Ovary (tissue), 9 donors: Measurements from ENCODE around the gene IKZF3. TPM values are rescaled to one million over a fixed set of nuclear protein-coding genes. Genes with fewer than 3 reads are reported as not detected.

Experiments
- DNase-seq, 5 donors: peaks; one replicate each; pipeline ENCODE4 v3.0.0-alpha.2; 2019 to 2020
- H3K27ac ChIP-seq, 2 donors: fragments of 200-600 bp; one replicate each; pipeline versions ENCODE4 v1.5.1 to v1.8.0; 2019 to 2022
- H3K27me3 ChIP-seq: fragments of 200-600 bp; one replicate; pipeline ENCODE4 v1.8.0; 2022
- H3K36me3 ChIP-seq: fragments of 200-600 bp; sonication (generic); one replicate; pipeline ENCODE4 v1.5.1; 2019
- H3K4me1 ChIP-seq: one replicate; pipeline ENCODE4 v1.8.1; 2013; ENCODE audit warnings: mild to moderate bottlenecking, moderate library complexity; ENCODE audit not compliant: insufficient read depth
- H3K4me3 ChIP-seq: fragments of 200-600 bp; sonication (generic); one replicate; pipeline ENCODE4 v1.5.1; 2017
- H3K9me3 ChIP-seq, 2 donors: fragments of 200-600 bp in 1 of 2; sonication (generic) in 1 of 2; one replicate each; pipeline versions ENCODE4 v1.5.1 to v1.8.1; 2013 to 2019; ENCODE audit warnings: mild to moderate bottlenecking in 1 of 2, moderate library complexity in 1 of 2
- EP300 ChIP-seq: sonication (generic); formaldehyde crosslinking; IDR thresholded peaks from one replicate; pipeline ENCODE4 v1.6.1; 2017; ENCODE audit warnings: antibody characterized with exemption
- POLR2A ChIP-seq: fragments of 450-650 bp; IDR thresholded peaks from one replicate; pipeline ENCODE4 v1.6.1; 2017; ENCODE audit warnings: antibody characterized with exemption, mild to moderate bottlenecking, moderate library complexity
- WGBS, 3 donors: extraction: QIAGEN DNeasy Blood & Tissue Kit in 1 of 3; methylation state at CpG; one replicate each; pipeline versions ENCODE4 v1.1.5 to v1.1.7; 2013 to 2017; 5-methylcytosine and 5-hydroxymethylcytosine counted together
- intact Hi-C, 4 donors: fragments of 100-400 bp; cut with DNase I; formaldehyde crosslinking; loops; one replicate each; pipeline versions ENCODE4 v1.11.0 to v1.15.1; 2022 to 2023
- polyA plus RNA-seq, 2 donors: library from polyadenylated mRNA; stranded (reverse); fragments of 200-250 nt in 1 of 2; fragments of 350-450 nt in 1 of 2; fragmentation: Illumina TruSeq in 1 of 2; extraction: RNeasy Lipid Tissue Mini Kit (QIAGEN cat#74804) in 1 of 2; gene quantifications; one replicate each; pipeline ENCODE4 v1.2.3, GENCODE V29; 2013 to 2014
- total RNA-seq, 7 donors: library from RNA; depleted of rRNA in 2 of 7; stranded (reverse); fragments of >200 nt in 2 of 7; fragmentation: NEBNext Ultra II Directional in 3 of 7; extraction: Animal tissue kit (Norgen Biotek cat#: 25700) in 3 of 7; gene quantifications; one replicate each; pipeline versions ENCODE4 v1.1.0 to v1.2.4, GENCODE V29; 2016 to 2023
- TF ChIP-seq, protein P1 (sequence below), 3 donors: fragments of 450-650 bp in 2 of 3; fragments of 200-600 bp in 1 of 3; IDR thresholded peaks; one replicate each; pipeline versions ENCODE4 v1.5.1 to v1.8.0; 2016 to 2022; ENCODE audit warnings: antibody characterized with exemption in 3 of 3, mild to moderate bottlenecking in 1 of 3
- donor health status: DM: no; HTN: no; CAD: no; lungs with moderate emphysema.
- donor health status: DM: no; HTN: no; CAD: no.
- donor health status: Bipolar disorder and iron deficiency.
- donor health status: DM: yes; HTN: yes; CAD: no.
- donor health status: DM: no; HTN: no; CAD: no.
- donor health status: DM: yes; HTN: yes; CAD: no.

The IKZF3 gene
- total and polyA plus RNA-seq, 9 donors, result 0.16 to 2.6 (median 0.62) TPM

DNA sequence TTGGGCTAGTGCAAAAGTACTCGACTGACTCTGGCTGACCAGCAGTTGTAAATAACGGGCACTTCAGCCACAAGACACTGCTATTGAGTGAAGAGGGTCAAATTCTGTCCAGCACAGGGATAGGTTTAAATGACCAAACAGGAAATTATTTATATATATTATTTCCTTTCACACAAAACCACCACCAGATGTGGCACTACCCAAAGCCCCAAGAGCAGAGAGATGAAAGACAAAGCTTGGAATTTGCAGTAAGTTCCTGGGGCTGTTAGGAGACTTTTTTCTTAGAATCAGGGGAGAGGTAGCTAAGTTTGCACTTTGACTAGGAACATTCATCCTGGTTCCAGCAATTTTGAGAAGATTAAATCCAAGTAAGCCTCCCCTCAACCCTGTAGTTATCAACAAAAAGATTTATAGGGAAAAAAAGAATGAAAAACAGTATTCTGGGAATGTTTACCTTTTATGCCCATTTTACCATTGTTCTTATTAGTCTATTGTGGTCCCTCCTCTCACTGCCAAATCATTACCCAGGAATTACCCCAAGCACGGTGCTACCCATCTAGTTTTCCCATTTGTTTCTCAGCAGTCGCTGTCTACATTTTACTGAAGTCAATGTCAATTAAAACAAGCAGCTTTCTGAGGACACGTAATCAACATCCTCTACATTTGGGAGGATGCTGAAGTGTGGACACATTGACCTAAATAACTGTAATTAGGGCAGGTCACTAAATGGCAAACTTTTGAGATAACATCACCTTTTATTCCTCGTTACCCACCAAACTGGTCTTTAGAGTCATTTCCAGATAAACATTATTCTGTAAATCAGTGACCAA lies 82.9 kb downstream of the IKZF3 start:
- no peaks in the 10 kb centered on the region for H3K4me1 ChIP-seq
- TF ChIP-seq POLR2A, result no peak
- TF ChIP-seq, protein P1, sequence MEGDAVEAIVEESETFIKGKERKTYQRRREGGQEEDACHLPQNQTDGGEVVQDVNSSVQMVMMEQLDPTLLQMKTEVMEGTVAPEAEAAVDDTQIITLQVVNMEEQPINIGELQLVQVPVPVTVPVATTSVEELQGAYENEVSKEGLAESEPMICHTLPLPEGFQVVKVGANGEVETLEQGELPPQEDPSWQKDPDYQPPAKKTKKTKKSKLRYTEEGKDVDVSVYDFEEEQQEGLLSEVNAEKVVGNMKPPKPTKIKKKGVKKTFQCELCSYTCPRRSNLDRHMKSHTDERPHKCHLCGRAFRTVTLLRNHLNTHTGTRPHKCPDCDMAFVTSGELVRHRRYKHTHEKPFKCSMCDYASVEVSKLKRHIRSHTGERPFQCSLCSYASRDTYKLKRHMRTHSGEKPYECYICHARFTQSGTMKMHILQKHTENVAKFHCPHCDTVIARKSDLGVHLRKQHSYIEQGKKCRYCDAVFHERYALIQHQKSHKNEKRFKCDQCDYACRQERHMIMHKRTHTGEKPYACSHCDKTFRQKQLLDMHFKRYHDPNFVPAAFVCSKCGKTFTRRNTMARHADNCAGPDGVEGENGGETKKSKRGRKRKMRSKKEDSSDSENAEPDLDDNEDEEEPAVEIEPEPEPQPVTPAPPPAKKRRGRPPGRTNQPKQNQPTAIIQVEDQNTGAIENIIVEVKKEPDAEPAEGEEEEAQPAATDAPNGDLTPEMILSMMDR (IDR thresholded peaks at IDR 0.05), result no peak
- no peak for TF ChIP-seq EP300
- H3K36me3 ChIP-seq, result no peaks in the 10 kb centered on the region
- no peak overlapping the region for H3K4me3 ChIP-seq
- WGBS, 3 donors, result 30 to 36% (median 34%) methylated on average over 6 of the region's 6 CpGs
- H3K27ac ChIP-seq, result no peak overlapping the region
- intact Hi-C loops, result no loop called here
- DNase-seq, result no peak
- H3K27me3 ChIP-seq, result no peaks in the 10 kb centered on the region
- no peaks in the 10 kb centered on the region for H3K9me3 ChIP-seq

DNA sequence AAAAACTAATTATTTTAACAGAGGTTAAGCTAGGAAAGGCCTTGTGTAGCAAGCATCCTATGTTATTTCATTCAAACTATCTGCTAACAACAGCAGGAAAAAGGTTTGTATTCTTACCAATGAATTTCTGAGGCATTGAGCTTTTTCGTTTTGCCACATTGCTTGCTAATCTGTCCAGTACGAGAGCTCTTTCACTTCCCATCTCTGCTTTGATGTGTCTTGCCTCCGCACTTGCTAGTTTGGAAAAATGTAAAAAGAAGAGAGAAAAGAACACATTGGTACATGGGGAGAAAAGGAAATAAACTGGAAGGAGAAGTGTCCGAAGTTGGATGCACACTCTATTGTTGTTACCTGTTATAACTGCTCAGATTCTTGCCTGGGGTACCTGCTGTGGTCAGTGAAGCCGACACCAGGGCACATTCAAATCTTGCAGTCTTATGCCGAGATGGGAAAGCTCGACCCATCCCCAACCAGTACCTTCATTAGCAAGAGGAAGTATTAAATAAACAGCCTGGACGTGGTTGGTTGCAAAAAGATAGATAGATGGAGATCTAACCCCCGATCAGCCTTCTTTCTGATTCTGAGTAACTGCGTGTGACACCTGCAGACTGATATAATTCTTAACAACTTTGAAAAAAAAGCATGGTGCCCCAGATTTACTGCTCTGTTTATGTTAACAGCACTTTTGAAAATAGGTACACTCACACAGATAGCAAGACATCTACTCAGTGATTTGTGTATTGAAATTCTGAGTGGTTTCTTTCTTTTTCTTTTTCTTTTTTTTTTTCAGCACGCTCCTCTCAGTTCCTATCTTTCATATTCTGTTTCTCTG lies 86.4 kb downstream of the IKZF3 start:
- no peaks in the 10 kb centered on the region for H3K27me3 ChIP-seq
- 47 to 57% (median 48%) methylated on average over 11 of the region's 11 CpGs for WGBS, 3 donors
- TF ChIP-seq, protein P1 (IDR thresholded peaks at IDR 0.05), result no peak
- TF ChIP-seq POLR2A (no peak), EP300 (no peak)
- H3K36me3 ChIP-seq, result no peaks in the 10 kb centered on the region
- no peak overlapping the region for H3K27ac ChIP-seq
- intact Hi-C loops, result no loop called here
- H3K4me1 ChIP-seq, result no peaks in the 10 kb centered on the region
- no peak for DNase-seq
- no peak overlapping the region for H3K4me3 ChIP-seq
- no peaks in the 10 kb centered on the region for H3K9me3 ChIP-seq

DNA sequence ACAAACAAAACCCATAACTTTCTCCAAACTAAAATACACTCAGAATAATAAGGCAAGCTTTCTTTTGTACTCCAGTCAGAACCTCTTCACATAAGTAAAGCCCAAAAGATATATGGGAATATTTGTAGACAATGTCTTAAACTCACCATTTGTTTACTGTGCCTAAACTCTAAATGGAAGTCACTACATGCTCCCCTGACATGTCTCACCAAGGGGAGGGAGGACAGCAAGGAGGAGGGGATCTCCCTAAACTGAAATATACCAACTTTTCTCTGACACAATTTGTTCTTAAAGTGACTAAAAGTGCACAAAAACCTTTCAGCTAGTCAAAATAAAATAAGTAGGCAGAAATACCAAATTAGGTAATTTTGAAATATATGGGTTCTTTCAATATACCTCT lies 87.9 kb downstream of the IKZF3 start:
- TF ChIP-seq POLR2A (no peak), EP300 (no peak)
- DNase-seq, result no peak
- Histone ChIP-seq H3K27ac (no peak overlapping the region), H3K36me3 (no peaks in the 10 kb centered on the region), H3K4me1 (no peaks in the 10 kb centered on the region), H3K27me3 (no peaks in the 10 kb centered on the region), H3K9me3 (no peaks in the 10 kb centered on the region), H3K4me3 (no peak overlapping the region)
- intact Hi-C loops, result no loop called here

DNA sequence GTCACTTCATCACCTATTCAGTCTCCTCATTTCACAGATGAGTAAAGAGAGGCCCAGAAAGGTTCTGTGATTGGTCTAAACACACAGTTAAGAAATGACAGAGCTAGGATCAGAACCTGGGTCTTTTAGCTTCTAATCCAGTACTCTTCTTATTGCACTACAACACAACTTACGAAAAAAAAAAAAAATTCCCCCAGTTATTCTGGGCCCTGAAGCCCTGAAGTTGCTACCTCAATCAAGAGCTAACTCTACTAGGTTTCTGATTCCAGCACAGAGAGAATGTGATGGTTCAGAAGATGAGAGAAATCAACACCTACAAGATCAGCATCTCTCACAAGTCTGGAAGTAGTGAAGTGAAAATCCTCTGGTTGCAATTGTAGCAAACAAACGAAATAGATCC lies 89.1 kb downstream of the IKZF3 start:
- WGBS, 3 donors, result 85 to 86% (median 85%) methylated on average over 2 of the region's 2 CpGs
- Histone ChIP-seq H3K9me3 (no peaks in the 10 kb centered on the region), H3K4me1 (no peaks in the 10 kb centered on the region), H3K36me3 (no peaks in the 10 kb centered on the region), H3K27me3 (no peaks in the 10 kb centered on the region), H3K27ac (no peak overlapping the region), H3K4me3 (no peak overlapping the region)
- TF ChIP-seq EP300 (no peak), POLR2A (no peak)
- TF ChIP-seq, protein P1 (IDR thresholded peaks at IDR 0.05), result no peak
- intact Hi-C loops, result no loop called here
- no peak for DNase-seq
